ENCODE data around the gene ASCC2. TPM values are rescaled to one million over a fixed set of nuclear protein-coding genes. Genes with fewer than 3 reads are reported as not detected.

Gene ASCC2
- total RNA-seq, 1 donor: 33.6 TPM

- no peak for DNase-seq (ENCODE audit: low read depth)
- no peak for TF ChIP-seq CTCF (IDR thresholded peaks at IDR 0.05; ENCODE audit: insufficient read depth, low read length)
- no peak overlapping the region for H3K4me3 ChIP-seq (ENCODE audit: low read depth, low read length)
Observed at GRCh38 chr22:29741926-29742325, 96.1 kb downstream of the ASCC2 start.

DNA sequence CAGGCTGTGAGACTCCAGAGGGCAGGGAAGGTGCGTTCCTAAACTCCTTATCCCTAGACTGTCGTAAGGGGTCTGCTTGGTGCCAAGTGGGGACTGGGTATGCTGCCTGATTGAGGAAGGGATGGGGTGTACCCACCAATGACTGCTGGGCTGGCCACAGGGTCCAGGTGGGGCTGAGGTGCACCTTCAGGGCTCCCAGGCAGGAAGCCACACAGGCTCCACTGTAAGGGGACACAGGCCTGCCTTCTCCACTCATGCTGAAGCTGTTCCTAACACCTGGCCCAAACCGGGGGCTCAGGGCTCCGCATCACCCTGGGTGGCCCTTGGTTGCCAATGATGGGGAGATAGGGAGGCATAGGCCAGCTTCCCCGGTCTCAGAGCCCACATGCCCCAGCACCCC is 97.9 kb downstream of the ASCC2 start:
- DNase-seq (ENCODE audit: low read depth): no peak
- no peak overlapping the region for H3K4me3 ChIP-seq (ENCODE audit: low read depth, low read length)
- no peak for TF ChIP-seq CTCF (IDR thresholded peaks at IDR 0.05; ENCODE audit: insufficient read depth, low read length)

GRCh38 chr22:29739346-29739875 is 98.7 kb downstream of the ASCC2 start:
- TF ChIP-seq CTCF (IDR thresholded peaks at IDR 0.05; ENCODE audit: insufficient read depth, low read length): no peak
- no peak for DNase-seq (ENCODE audit: low read depth)
- H3K4me3 ChIP-seq (ENCODE audit: low read depth, low read length): no peak overlapping the region

Small RNA genes within 50 kb of the gene (small RNA-seq; reads per million reads assigned to genes)
- gene RF00019: not detected

Other genes starting within 250 kb of the ASCC2 start
- 59.8 and 65.9 TPM in 2 replicates for gene NF2, start 234.6 kb downstream of the ASCC2 start, total RNA-seq (ENCODE audit: low replicate concordance)
- not detected in 2 replicates for gene CABP7, start 118.3 kb downstream of the ASCC2 start, total RNA-seq (ENCODE audit: low replicate concordance)
- 10.6 and 17.2 TPM in 2 replicates for gene ZMAT5, start 71.3 kb downstream of the ASCC2 start, total RNA-seq (ENCODE audit: low replicate concordance)
- 11.9 and 53.2 TPM in 2 replicates for gene UQCR10, start 70.9 kb downstream of the ASCC2 start, total RNA-seq (ENCODE audit: low replicate concordance)
- gene MTMR3, start 44.9 kb upstream of the ASCC2 start, total RNA-seq (ENCODE audit: low replicate concordance): 26.9 and 29.8 TPM in 2 replicates
- not detected in 2 replicates for gene HORMAD2, start 242.2 kb upstream of the ASCC2 start, total RNA-seq (ENCODE audit: low replicate concordance)